GM06990 (cell line): ENCODE data around the gene GADD45GIP1.
A peak's percentile ranks its signal among the peaks of the same experiment; 100 is the strongest.

Source experiments
- DNase-seq: peaks from one replicate; pipeline ENCODE4 v3.0.0-alpha.2; 2011; ENCODE audit not compliant: insufficient read length; ENCODE audit errors: extremely low read depth
- H3K27me3 ChIP-seq: replicated peaks from 2 replicates; pipeline ENCODE4 v1.6.0; 2011; ENCODE audit warnings: low read length; ENCODE audit not compliant: control insufficient read depth, insufficient read depth
- H3K36me3 ChIP-seq: 2 replicates; pipeline ENCODE4 v1.5.1; 2011; ENCODE audit warnings: low read length; ENCODE audit not compliant: control insufficient read depth, insufficient read depth
- H3K4me3 ChIP-seq: replicated peaks from 2 replicates; pipeline ENCODE4 v1.5.1; 2011; ENCODE audit warnings: low read depth, mild to moderate bottlenecking, control low read depth, low read length
- TF ChIP-seq, protein P1 (sequence below): IDR thresholded peaks from 2 replicates; pipeline ENCODE4 v1.5.1; 2011; ENCODE audit warnings: low read length, control low read depth, mild to moderate bottlenecking, inconsistent platforms; ENCODE audit not compliant: insufficient read depth, poor library complexity, severe bottlenecking

The GADD45GIP1 gene

DNA sequence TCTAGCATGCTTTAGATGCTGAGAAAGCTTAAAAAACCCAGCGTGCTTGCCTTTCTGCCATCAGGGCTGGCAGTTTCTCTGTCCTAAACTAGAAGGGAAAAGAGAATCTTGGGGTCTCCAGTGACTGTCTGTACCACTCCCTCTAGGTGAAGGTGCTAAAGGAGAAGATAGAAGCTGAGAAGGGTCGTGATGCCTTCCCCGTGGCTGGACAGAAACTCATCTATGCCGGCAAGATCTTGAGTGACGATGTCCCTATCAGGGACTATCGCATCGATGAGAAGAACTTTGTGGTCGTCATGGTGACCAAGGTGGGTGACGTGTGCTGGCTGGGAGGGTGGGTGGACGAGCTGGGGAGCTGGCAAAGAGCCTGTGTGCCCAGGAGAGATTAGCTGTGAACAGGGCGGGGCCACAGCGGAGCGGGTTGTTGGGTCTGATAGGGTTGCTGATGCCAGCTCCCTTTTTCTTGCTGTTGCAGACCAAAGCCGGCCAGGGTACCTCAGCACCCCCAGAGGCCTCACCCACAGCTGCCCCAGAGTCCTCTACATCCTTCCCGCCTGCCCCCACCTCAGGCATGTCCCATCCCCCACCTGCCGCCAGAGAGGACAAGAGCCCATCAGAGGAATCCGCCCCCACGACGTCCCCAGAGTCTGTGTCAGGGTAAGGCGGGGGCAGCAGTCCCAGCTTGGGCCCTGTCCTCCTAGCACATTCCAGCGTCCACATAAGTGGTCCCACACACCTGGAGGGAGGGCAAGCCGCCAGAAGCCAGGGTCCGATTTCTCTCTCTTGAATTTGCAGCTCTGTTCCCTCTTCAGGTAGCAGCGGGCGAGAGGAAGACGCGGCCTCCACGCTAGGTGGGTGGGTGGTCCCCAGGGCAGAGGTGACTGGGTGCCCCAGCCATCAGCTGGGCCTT is 9.1 kb downstream of the GADD45GIP1 start:
- Histone ChIP-seq H3K4me3 (no peak overlapping the region), H3K36me3 (peaks cover 41% of the 10 kb centered on the region), H3K27me3 (no peaks in the 10 kb centered on the region)
- TF ChIP-seq, protein P1, sequence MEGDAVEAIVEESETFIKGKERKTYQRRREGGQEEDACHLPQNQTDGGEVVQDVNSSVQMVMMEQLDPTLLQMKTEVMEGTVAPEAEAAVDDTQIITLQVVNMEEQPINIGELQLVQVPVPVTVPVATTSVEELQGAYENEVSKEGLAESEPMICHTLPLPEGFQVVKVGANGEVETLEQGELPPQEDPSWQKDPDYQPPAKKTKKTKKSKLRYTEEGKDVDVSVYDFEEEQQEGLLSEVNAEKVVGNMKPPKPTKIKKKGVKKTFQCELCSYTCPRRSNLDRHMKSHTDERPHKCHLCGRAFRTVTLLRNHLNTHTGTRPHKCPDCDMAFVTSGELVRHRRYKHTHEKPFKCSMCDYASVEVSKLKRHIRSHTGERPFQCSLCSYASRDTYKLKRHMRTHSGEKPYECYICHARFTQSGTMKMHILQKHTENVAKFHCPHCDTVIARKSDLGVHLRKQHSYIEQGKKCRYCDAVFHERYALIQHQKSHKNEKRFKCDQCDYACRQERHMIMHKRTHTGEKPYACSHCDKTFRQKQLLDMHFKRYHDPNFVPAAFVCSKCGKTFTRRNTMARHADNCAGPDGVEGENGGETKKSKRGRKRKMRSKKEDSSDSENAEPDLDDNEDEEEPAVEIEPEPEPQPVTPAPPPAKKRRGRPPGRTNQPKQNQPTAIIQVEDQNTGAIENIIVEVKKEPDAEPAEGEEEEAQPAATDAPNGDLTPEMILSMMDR = no peak
- DNase-seq = no peak

DNA sequence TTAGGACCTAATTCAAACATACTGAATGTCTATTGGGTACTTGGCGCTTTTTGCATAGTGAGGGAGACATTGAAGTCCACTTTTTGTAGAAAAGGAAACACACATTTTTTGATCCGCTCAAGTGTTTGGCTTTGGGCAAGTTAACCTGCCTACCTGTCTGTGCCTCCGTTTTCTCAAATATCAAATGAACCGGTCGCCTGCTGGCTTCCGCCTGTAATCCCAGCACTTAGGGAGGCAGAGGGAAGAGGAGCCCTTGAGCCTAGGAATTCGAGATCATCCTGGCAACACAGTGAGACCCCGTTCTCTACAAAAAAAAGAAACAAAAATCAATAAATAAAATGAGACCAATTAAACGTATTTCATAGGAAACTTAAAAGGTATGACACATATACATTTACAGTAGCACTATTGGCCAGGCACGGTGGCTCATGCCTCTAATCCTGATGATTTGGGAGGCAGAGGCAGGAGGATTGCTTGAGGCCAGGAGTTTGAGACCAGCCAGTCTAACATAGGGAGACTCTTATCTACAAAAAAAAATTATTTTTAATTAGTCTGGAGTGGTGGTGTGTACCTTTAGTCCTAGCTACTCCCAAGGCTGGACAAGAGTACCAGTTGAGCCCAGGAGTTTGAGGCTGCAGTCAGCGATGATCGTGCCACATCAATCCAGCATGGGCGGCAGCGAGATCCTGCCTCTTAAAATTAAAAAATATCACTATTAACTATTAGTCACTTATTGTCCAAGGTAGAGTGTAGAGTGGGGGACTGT is 10.1 kb downstream of the GADD45GIP1 start:
- no peak for DNase-seq

DNA sequence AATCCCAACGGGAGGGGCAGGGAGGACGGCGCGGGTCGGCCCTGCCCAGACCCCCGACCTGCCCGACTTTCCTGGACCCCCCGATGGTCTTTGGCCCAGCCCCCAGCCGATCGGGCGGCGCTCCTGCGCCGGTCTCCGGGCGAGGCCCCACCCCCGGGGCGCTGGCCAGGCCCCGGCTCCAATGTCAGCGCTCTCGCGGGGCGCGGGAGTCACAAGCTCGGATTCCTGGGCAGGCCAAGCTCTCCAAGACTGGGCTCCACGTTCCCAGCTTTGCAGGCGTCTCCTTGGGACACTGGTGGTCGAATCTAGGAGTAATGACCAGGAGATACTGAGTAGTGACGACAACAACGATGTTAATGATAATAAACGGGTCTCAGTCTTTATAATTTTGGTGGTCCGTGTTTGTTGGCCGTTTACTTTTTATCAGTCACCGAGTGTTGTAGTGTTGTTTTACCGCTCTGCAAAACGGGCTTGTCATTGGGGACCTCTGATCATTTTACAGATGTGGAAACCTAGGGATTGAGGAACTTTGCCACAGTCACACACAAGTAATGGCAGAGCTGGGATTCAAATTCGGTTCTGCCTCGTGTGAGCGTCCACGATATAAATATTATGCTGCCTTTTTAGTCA is 10.8 kb downstream of the GADD45GIP1 start:
- TF ChIP-seq, protein P1 = no peak
- Histone ChIP-seq H3K4me3 (peak overlapping the region; percentile 92), H3K27me3 (no peaks in the 10 kb centered on the region), H3K36me3 (peaks cover 41% of the 10 kb centered on the region)
- DNase-seq = peak; percentile 78

More for the DNA sequence above, 10.1 kb downstream of the GADD45GIP1 start:
- peak overlapping the region; percentile 92 for H3K4me3 ChIP-seq
- H3K36me3 ChIP-seq = peaks cover 39% of the 10 kb centered on the region
- TF ChIP-seq, protein P1 = no peak
- H3K27me3 ChIP-seq = no peaks in the 10 kb centered on the region

DNA sequence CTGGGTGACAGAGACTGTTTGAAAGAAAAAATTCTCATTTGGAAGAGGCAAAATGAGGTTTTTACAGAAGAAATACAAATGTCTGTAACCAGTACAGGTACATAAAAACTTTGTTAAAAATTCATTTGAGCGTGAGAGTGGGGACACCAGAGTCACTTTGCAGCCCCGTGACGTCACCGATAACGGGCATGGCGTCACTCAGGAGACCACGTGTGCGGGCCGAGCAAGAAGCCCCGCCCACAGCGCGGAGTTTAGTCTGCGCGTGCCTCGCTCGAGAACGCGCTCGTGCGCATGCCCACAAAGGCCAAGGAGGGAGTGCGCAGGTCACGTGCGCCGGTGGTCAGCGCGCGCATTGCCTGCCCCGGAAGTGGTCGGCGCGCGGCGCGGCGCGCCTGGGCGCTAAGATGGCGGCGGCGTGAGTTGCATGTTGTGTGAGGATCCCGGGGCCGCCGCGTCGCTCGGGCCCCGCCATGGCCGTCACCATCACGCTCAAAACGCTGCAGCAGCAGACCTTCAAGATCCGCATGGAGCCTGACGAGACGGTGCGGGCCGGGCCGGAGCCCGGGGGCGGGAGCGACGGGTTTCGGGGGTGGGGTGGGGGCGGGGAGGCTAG is 11.4 kb downstream of the GADD45GIP1 start, which contains the start of gene RAD23A:
TSS of gene RAD23A (plus strand) at position 384 of the 613 bp plus-strand sequence. CDS start at position 471, 87 bp downstream.
- TF ChIP-seq, protein P1 = no peak
- DNase-seq = peak; percentile 98
- Histone ChIP-seq H3K4me3 (peak within 1 kb of the TSS; percentile 92), H3K36me3 (peaks cover 45% of the 10 kb centered on the region), H3K27me3 (no peaks in the 10 kb centered on the region)

DNA sequence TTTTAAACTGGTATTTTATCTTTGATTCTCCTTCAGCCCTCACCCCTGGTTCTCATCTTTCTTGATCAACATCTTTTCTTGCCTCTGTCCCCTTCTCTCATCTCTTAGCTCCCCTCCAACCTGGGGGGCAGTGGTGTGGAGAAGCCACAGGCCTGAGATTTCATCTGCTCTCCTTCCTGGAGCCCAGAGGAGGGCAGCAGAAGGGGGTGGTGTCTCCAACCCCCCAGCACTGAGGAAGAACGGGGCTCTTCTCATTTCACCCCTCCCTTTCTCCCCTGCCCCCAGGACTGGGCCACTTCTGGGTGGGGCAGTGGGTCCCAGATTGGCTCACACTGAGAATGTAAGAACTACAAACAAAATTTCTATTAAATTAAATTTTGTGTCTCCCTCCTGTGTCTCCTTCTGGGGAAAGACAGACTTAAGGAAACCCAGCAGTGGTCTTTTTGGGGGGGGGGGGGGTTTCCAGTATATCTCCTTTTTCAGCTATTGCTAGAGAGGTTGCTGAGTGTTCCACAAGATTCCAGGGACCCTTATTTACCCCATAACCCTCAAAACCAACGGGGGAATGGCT is 12.8 kb downstream of the GADD45GIP1 start:
- peak overlapping the region; percentile 33 for H3K4me3 ChIP-seq
- peaks cover 50% of the 10 kb centered on the region for H3K36me3 ChIP-seq
- no peaks in the 10 kb centered on the region for H3K27me3 ChIP-seq
- DNase-seq = no peak
- TF ChIP-seq, protein P1 = no peak
